Right lobe of liver (tissue), 4 donors: ENCODE results near the gene ABLIM2.

Experiments used
- POLR2A ChIP-seq: fragments of 450-650 bp; IDR thresholded peaks from one replicate; pipeline ENCODE4 v1.6.1; 2017; ENCODE audit warnings: antibody characterized with exemption, mild to moderate bottlenecking
- TF ChIP-seq, protein P1 (sequence below), 4 donors: fragments of 200-600 bp in 3 of 4; fragments of 450-650 bp in 1 of 4; IDR thresholded peaks; one replicate each; pipeline versions ENCODE4 v1.5.1 to v1.8.0; 2016 to 2022; ENCODE audit warnings: antibody characterized with exemption in 4 of 4, mild to moderate bottlenecking in 2 of 4
- donor health status: DM: no; HTN: no; CAD: no.
- donor health status: DM: no; HTN: no; CAD: no.
- donor health status: DM: no; HTN: yes; CAD: no.

DNA sequence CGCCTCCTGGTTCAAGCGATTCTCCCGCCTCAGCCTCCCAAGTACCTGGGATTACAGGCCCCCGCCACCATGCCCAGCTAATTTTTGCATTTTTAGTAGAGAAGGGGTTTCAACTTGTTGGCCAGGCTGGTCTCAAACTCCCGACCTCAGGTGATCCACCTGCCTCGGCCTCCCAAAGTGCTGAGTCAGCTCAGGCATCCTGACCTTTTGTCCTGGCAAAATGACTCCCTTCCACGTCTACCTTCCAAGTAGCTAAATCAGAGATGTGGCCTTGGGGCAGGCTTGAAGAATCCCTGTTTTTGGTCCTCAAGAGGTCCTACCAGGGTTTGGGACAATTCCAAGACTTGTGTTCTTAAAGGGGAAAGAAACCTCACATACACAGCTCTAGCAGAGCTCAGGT is 231.8 kb downstream of the ABLIM2 start:
- no peak for TF ChIP-seq POLR2A
- TF ChIP-seq, protein P1, sequence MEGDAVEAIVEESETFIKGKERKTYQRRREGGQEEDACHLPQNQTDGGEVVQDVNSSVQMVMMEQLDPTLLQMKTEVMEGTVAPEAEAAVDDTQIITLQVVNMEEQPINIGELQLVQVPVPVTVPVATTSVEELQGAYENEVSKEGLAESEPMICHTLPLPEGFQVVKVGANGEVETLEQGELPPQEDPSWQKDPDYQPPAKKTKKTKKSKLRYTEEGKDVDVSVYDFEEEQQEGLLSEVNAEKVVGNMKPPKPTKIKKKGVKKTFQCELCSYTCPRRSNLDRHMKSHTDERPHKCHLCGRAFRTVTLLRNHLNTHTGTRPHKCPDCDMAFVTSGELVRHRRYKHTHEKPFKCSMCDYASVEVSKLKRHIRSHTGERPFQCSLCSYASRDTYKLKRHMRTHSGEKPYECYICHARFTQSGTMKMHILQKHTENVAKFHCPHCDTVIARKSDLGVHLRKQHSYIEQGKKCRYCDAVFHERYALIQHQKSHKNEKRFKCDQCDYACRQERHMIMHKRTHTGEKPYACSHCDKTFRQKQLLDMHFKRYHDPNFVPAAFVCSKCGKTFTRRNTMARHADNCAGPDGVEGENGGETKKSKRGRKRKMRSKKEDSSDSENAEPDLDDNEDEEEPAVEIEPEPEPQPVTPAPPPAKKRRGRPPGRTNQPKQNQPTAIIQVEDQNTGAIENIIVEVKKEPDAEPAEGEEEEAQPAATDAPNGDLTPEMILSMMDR (IDR thresholded peaks at IDR 0.05) = no peak
